Keratinocyte (primary cell): ENCODE data around the gene MGLL. TPM values are rescaled to one million over a fixed set of nuclear protein-coding genes. Genes with fewer than 3 reads are reported as not detected.

Experiments used
- DNase-seq: peaks from one replicate; pipeline ENCODE4 v3.0.0-alpha.2; 2011; ENCODE audit warnings: low read depth, missing footprints, low spot score
- FAIRE-seq: peaks from 2 replicates; lab custom pipeline; 2011; peaks lifted over from hg19 to GRCh38; lab: Jason Lieb, UNC
- H2AFZ ChIP-seq: 2 replicates; pipeline ENCODE4 v1.6.0; 2012; ENCODE audit warnings: low read length, control low read depth, inconsistent platforms; ENCODE audit not compliant: control insufficient read depth
- H3K27ac ChIP-seq: 2 replicates; pipeline ENCODE4 v1.5.1; 2011; ENCODE audit warnings: low read length; ENCODE audit not compliant: control insufficient read depth, insufficient read depth
- H3K27me3 ChIP-seq: 3 replicates; pipeline ENCODE4 v1.6.0; 2011; ENCODE audit warnings: low read length; ENCODE audit not compliant: control insufficient read depth, insufficient read depth; ENCODE audit errors: extremely low read depth
- H3K36me3 ChIP-seq, 2 experiments: 2 replicates in 1 of 2; 3 replicates in 1 of 2; pipeline ENCODE4 v1.5.1; 2011; ENCODE audit warnings: low read length in 2 of 2, mild to moderate bottlenecking in 1 of 2; ENCODE audit not compliant: control insufficient read depth in 2 of 2, insufficient read depth in 2 of 2; ENCODE audit errors: extremely low read depth in 1 of 2
- H3K4me1 ChIP-seq: 3 replicates; pipeline ENCODE4 v1.5.1; 2011; ENCODE audit warnings: low read length; ENCODE audit not compliant: control insufficient read depth, insufficient read depth; ENCODE audit errors: extremely low read depth
- H3K4me2 ChIP-seq: 3 replicates; pipeline ENCODE4 v1.6.0; 2011; ENCODE audit warnings: low read depth, low read length; ENCODE audit not compliant: control insufficient read depth, insufficient read depth; ENCODE audit errors: extremely low read depth
- H3K4me3 ChIP-seq, 3 experiments: fragments of 200-600 bp in 1 of 3; sonication (generic) in 1 of 3; 2 replicates in 2 of 3; 3 replicates in 1 of 3; pipeline ENCODE4 v1.5.1; 2011 to 2016; ENCODE audit warnings: low read length in 3 of 3, mild to moderate bottlenecking in 3 of 3, control low read depth in 2 of 3, inconsistent platforms in 1 of 3, low read depth in 1 of 3, mixed read lengths in 1 of 3, mixed run types in 1 of 3, moderate library complexity in 1 of 3; ENCODE audit not compliant: control insufficient read depth in 2 of 3, insufficient read depth in 2 of 3; ENCODE audit errors: extremely low read depth in 1 of 3
- H3K79me2 ChIP-seq: 2 replicates; pipeline ENCODE4 v1.6.0; 2012; ENCODE audit warnings: low read length; ENCODE audit not compliant: control insufficient read depth, insufficient read depth
- H3K9ac ChIP-seq: 3 replicates; pipeline ENCODE4 v1.6.0; 2011; ENCODE audit warnings: low read length; ENCODE audit not compliant: control insufficient read depth, insufficient read depth; ENCODE audit errors: extremely low read depth
- H3K9me1 ChIP-seq: 3 replicates; pipeline ENCODE4 v1.6.0; 2011; ENCODE audit warnings: low read length; ENCODE audit not compliant: control insufficient read depth, insufficient read depth; ENCODE audit errors: extremely low read depth
- H3K9me3 ChIP-seq: 2 replicates; pipeline ENCODE4 v1.5.1; 2012; ENCODE audit warnings: low read depth, low read length; ENCODE audit not compliant: control insufficient read depth
- H4K20me1 ChIP-seq: 3 replicates; pipeline ENCODE4 v1.6.0; 2011; ENCODE audit warnings: low read length; ENCODE audit not compliant: control insufficient read depth, insufficient read depth; ENCODE audit errors: extremely low read depth
- CTCF ChIP-seq, 3 experiments: IDR thresholded peaks in 1 of 3; conservative IDR thresholded peaks in 1 of 3; optimal IDR thresholded peaks in 1 of 3; 2 replicates in 2 of 3; 3 replicates in 1 of 3; pipeline versions ENCODE3 to v1.5.1; 2011; ENCODE audit warnings: low read length in 3 of 3, mild to moderate bottlenecking in 3 of 3, moderate library complexity in 2 of 3, control low read depth in 1 of 3, inconsistent platforms in 1 of 3; ENCODE audit not compliant: insufficient read depth in 2 of 3; ENCODE audit errors: extremely low read depth in 1 of 3
- EZH2 ChIP-seq: IDR thresholded peaks from one replicate; pipeline ENCODE4 v1.6.1; 2012; ENCODE audit warnings: inconsistent platforms, mild to moderate bottlenecking, low read length, moderate library complexity
- dilution Hi-C: fragments of 300-500 bp; cut with MboI; formaldehyde crosslinking; loops from one replicate; pipeline ENCODE4 v1.7.0; 2020; ENCODE audit warnings: low sequenced_read_pairs; ENCODE audit not compliant: extremely low pct_ligation_motif_present
- polyA plus RNA-seq, 5 experiments: library from polyadenylated mRNA; depleted of rRNA in 3 of 5; stranded (reverse) in 3 of 5; stranded (forward) in 1 of 5; unstranded in 1 of 5; fragments of >200 nt; gene quantifications; 1 replicate in 1 of 5; 2 replicates in 3 of 5; 3 replicates in 1 of 5; pipeline versions ENCODE4 v1.2.1 to v1.2.3, GENCODE V29; 2011 to 2012; ENCODE audit warnings: missing spikeins in 2 of 5, low read depth in 1 of 5, low replicate concordance in 1 of 5

MGLL gene
- polyA plus RNA-seq, 1 donor (not counting 4 experiments of a cell fraction or from before 2014, with no cell fraction given), result 17.8 TPM

GRCh38 chr3:127773752-127774395, 48.4 kb downstream of the MGLL start:
- Histone ChIP-seq H2AFZ (no peak overlapping the region), H3K4me3 (no peak overlapping the region), H3K79me2 (peaks cover 3% of the 10 kb centered on the region), H3K27me3 (no peaks in the 10 kb centered on the region), H3K9me3 (peaks cover 10% of the 10 kb centered on the region), H4K20me1 (no peaks in the 10 kb centered on the region), H3K36me3 (no peaks in the 10 kb centered on the region), H3K4me2 (no peak overlapping the region), H3K4me1 (peaks cover 15% of the 10 kb centered on the region), H3K27ac (no peak overlapping the region), H3K9me1 (no peaks in the 10 kb centered on the region), H3K9ac (no peak overlapping the region)
- TF ChIP-seq EZH2 (no peak), CTCF (optimal IDR thresholded peaks at IDR 0.05 in 1 of 3, IDR thresholded peaks at IDR 0.05 in 1 of 3, conservative IDR thresholded peaks at IDR 0.05 in 1 of 3; ENCODE audit: extremely low read depth in 1 of 3, insufficient read depth in 2 of 3, low read length in 3 of 3) (no peak)
- FAIRE-seq (no peak), DNase-seq (no peak)
- dilution Hi-C loops, result no loop called here

GRCh38 chr3:127772827-127773751, 49.2 kb downstream of the MGLL start:
- Histone ChIP-seq H3K9ac (no peak overlapping the region), H3K27ac (no peak overlapping the region)
- dilution Hi-C loops, result no loop called here

More at GRCh38 chr3:127772827-127773751, 49.2 kb downstream of the MGLL start:
- H3K36me3 ChIP-seq, result no peaks in the 10 kb centered on the region
- FAIRE-seq, result no peak
- H3K4me3 ChIP-seq, result no peak overlapping the region
- H4K20me1 ChIP-seq, result no peaks in the 10 kb centered on the region
- H3K4me1 ChIP-seq, result peaks cover 23% of the 10 kb centered on the region
- no peaks in the 10 kb centered on the region for H3K27me3 ChIP-seq
- H3K4me2 ChIP-seq, result no peak overlapping the region
- no peak for DNase-seq
- H3K9me3 ChIP-seq, result peaks cover 10% of the 10 kb centered on the region
- no peak for TF ChIP-seq CTCF (optimal IDR thresholded peaks at IDR 0.05 in 1 of 3, IDR thresholded peaks at IDR 0.05 in 1 of 3, conservative IDR thresholded peaks at IDR 0.05 in 1 of 3; ENCODE audit: extremely low read depth in 1 of 3, insufficient read depth in 2 of 3, low read length in 3 of 3)
- no peak for TF ChIP-seq EZH2
- no peaks in the 10 kb centered on the region for H3K9me1 ChIP-seq
- no peak overlapping the region for H2AFZ ChIP-seq
- H3K79me2 ChIP-seq, result peaks cover 3% of the 10 kb centered on the region
